ENCODE results near the gene PLXND1.
A peak's percentile ranks its signal among the peaks of the same experiment; 100 is the strongest.
"Not testable (repeated sequence)": the region's sequence is repeated elsewhere in the genome, so short reads cannot be mapped to it uniquely, and the experiment has no call there.

Gene PLXND1

GRCh38 chr3:129611812-129612533 is 5.5 kb upstream of the PLXND1 start:
- DNase-seq (ENCODE audit: low read depth, low spot score): peak; percentile 79
- TF ChIP-seq YY1 (IDR thresholded peaks at IDR 0.05; ENCODE audit: insufficient read depth, insufficient read length) (no peak), ZNF274 (IDR thresholded peaks at IDR 0.05; ENCODE audit: low read depth, low read length) (no peak), SUZ12 (IDR thresholded peaks at IDR 0.05; ENCODE audit: extremely low read depth, insufficient read depth, insufficient read length) (no peak)
- peak overlapping the region; percentile 71 for H3K9ac ChIP-seq (ENCODE audit: insufficient read length, low read depth)
- H3K4me3 ChIP-seq (ENCODE audit: insufficient read length, low read depth): no peak overlapping the region
- H3K27me3 ChIP-seq (ENCODE audit: insufficient read depth, insufficient read length): no peaks in the 10 kb centered on the region
- no peaks in the 10 kb centered on the region for H3K9me3 ChIP-seq (ENCODE audit: insufficient read depth, low read length)
- no peaks in the 10 kb centered on the region for H3K36me3 ChIP-seq (ENCODE audit: insufficient read depth, insufficient read length, low read length)
- peaks cover 32% of the 10 kb centered on the region for H3K4me1 ChIP-seq (ENCODE audit: insufficient read depth, insufficient read length)

DNA sequence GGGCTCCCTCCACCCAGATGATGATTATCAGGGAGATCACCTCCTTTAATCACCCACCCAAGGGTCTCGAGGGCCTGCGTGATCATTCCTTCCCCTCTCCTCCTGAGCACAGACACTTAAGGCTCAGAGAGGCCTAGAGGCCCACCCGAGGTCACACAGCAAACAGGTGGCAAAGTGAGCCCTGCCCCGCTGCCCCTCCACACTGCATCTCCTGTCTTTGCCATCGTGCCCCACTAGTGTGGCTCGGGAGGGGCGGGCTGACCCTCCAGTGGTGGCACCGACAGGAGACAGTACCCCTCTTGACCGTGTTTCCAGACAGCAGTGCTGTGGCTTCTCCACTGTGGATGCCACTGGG is 4.9 kb upstream of the PLXND1 start:
- H3K4me3 ChIP-seq (ENCODE audit: insufficient read length, low read depth): no peak overlapping the region
- no peaks in the 10 kb centered on the region for H3K9me3 ChIP-seq (ENCODE audit: insufficient read depth, low read length)
- TF ChIP-seq ZNF274 (IDR thresholded peaks at IDR 0.05; ENCODE audit: low read depth, low read length) (no peak), SUZ12 (IDR thresholded peaks at IDR 0.05; ENCODE audit: extremely low read depth, insufficient read depth, insufficient read length) (no peak), YY1 (IDR thresholded peaks at IDR 0.05; ENCODE audit: insufficient read depth, insufficient read length) (no peak)
- DNase-seq (ENCODE audit: low read depth, low spot score): no peak
- no peaks in the 10 kb centered on the region for H3K36me3 ChIP-seq (ENCODE audit: insufficient read depth, insufficient read length, low read length)
- peaks cover 32% of the 10 kb centered on the region for H3K4me1 ChIP-seq (ENCODE audit: insufficient read depth, insufficient read length)
- H3K27me3 ChIP-seq (ENCODE audit: insufficient read depth, insufficient read length): no peaks in the 10 kb centered on the region
- H3K9ac ChIP-seq (ENCODE audit: insufficient read length, low read depth): peak overlapping the region; percentile 71

- not testable (repeated sequence) for H3K27me3 ChIP-seq (ENCODE audit: insufficient read depth, insufficient read length); DNase-seq (ENCODE audit: low read depth, low spot score); H3K36me3 ChIP-seq (ENCODE audit: insufficient read depth, insufficient read length, low read length); H3K4me3 ChIP-seq (ENCODE audit: insufficient read length, low read depth); H3K9me3 ChIP-seq (ENCODE audit: insufficient read depth, low read length)
- Histone ChIP-seq H3K4me1 (ENCODE audit: insufficient read depth, insufficient read length) (peaks cover 27% of the 10 kb centered on the region), H3K9ac (ENCODE audit: insufficient read length, low read depth) (peak overlapping the region; percentile 24)
Measured at GRCh38 chr3:129610794-129611445, 4.4 kb upstream of the PLXND1 start.

DNA sequence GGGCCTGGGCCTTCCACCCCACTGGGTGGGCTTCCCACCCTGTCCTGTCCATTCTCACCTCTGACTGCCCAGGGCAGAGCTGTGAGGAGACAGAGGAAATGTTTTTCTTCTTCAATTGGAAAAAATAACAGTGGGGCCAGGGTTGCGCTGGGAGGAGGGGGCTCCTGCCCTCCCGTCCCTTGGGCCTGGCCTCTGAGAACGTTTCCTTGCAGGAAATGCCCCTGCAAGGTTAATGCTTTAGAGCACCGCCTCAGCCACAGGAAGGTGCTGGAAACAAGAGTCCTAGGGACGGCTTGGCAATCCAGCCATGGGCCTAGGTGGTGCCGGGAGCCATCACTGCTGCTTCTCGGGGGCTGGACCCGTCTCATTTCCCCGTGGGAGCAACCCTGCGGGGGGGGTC is 3.8 kb upstream of the PLXND1 start:
- no peak overlapping the region for H3K4me3 ChIP-seq (ENCODE audit: insufficient read length, low read depth)
- H3K36me3 ChIP-seq (ENCODE audit: insufficient read depth, insufficient read length, low read length): no peaks in the 10 kb centered on the region
- no peak for TF ChIP-seq ZNF274 (IDR thresholded peaks at IDR 0.05; ENCODE audit: low read depth, low read length)
- no peak for TF ChIP-seq YY1 (IDR thresholded peaks at IDR 0.05; ENCODE audit: insufficient read depth, insufficient read length)
- TF ChIP-seq SUZ12 (IDR thresholded peaks at IDR 0.05; ENCODE audit: extremely low read depth, insufficient read depth, insufficient read length): no peak
- H3K27me3 ChIP-seq (ENCODE audit: insufficient read depth, insufficient read length): peaks cover 9% of the 10 kb centered on the region
- peaks cover 26% of the 10 kb centered on the region for H3K4me1 ChIP-seq (ENCODE audit: insufficient read depth, insufficient read length)
- no peak for DNase-seq (ENCODE audit: low read depth, low spot score)
- H3K9me3 ChIP-seq (ENCODE audit: insufficient read depth, low read length): no peaks in the 10 kb centered on the region
- no peak overlapping the region for H3K9ac ChIP-seq (ENCODE audit: insufficient read length, low read depth)

DNA sequence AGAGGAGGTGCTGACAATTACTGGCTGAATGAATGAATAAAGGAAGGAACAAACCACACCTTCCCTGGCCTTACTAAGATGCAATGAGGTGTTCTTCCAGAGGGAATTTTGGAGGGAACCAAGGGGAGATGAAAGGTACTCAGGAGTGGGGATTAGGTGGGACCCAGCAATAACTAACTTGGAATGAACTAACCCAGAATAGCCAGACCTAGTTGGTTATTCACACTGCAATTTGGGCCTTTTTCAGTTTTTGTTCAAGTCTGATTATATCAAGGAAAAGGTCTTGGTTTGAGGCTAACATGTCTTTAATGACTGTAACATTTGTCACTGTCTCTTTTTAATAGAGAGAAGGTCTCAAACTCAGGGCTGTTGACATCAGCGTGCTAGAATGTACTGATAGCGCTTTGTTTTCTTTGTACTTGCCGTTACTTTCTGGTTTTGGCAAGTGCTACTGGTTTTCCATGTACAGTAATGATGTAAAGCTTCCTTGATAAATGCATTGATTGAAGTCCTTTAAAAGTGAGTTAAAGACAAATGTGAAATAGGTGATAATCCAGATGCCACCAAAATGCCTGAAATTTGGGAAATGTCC is 3.2 kb upstream of the PLXND1 start:
- TF ChIP-seq ZNF274 (IDR thresholded peaks at IDR 0.05; ENCODE audit: low read depth, low read length): no peak
- Histone ChIP-seq H3K4me1 (ENCODE audit: insufficient read depth, insufficient read length) (peaks cover 26% of the 10 kb centered on the region), H3K36me3 (ENCODE audit: insufficient read depth, insufficient read length, low read length) (peaks cover 3% of the 10 kb centered on the region), H3K9me3 (ENCODE audit: insufficient read depth, low read length) (no peaks in the 10 kb centered on the region), H3K9ac (ENCODE audit: insufficient read length, low read depth) (no peak overlapping the region), H3K4me3 (ENCODE audit: insufficient read length, low read depth) (no peak overlapping the region), H3K27me3 (ENCODE audit: insufficient read depth, insufficient read length) (peaks cover 12% of the 10 kb centered on the region)
- no peak for DNase-seq (ENCODE audit: low read depth, low spot score)

GRCh38 chr3:129608936-129609590 is 2.6 kb upstream of the PLXND1 start:
- Histone ChIP-seq H3K9me3 (ENCODE audit: insufficient read depth, low read length) (no peaks in the 10 kb centered on the region), H3K36me3 (ENCODE audit: insufficient read depth, insufficient read length, low read length) (peaks cover 10% of the 10 kb centered on the region), H3K4me3 (ENCODE audit: insufficient read length, low read depth) (no peak overlapping the region), H3K9ac (ENCODE audit: insufficient read length, low read depth) (no peak overlapping the region), H3K27me3 (ENCODE audit: insufficient read depth, insufficient read length) (peaks cover 13% of the 10 kb centered on the region), H3K4me1 (ENCODE audit: insufficient read depth, insufficient read length) (peaks cover 32% of the 10 kb centered on the region)
- TF ChIP-seq ZNF274 (IDR thresholded peaks at IDR 0.05; ENCODE audit: low read depth, low read length) (no peak), SUZ12 (IDR thresholded peaks at IDR 0.05; ENCODE audit: extremely low read depth, insufficient read depth, insufficient read length) (no peak), YY1 (IDR thresholded peaks at IDR 0.05; ENCODE audit: insufficient read depth, insufficient read length) (no peak)
- DNase-seq (ENCODE audit: low read depth, low spot score): no peak

Data from NT2/D1 (cell line).